Caco-2 (cell line): ENCODE results near the gene SLC39A7. TPM values are rescaled to one million over a fixed set of nuclear protein-coding genes. Genes with fewer than 3 reads are reported as not detected.

ENCODE experiments used
- Bru-seq: library from RNA; stranded (reverse); fragments of 400-500 nt; gene quantifications from one replicate; lab custom pipeline; 2021; lab: Mats Ljungman, UMichigan
- BruChase-seq, 2 experiments: library from RNA; stranded (reverse); fragments of 400-500 nt; gene quantifications; one replicate each; lab custom pipeline; 2021; lab: Mats Ljungman, UMichigan
- BruUV-seq: library from RNA; stranded (reverse); fragments of 400-500 nt; replicated peaks from 2 replicates; lab custom pipeline; 2021; lab: Mats Ljungman, UMichigan
- CTCF ChIA-PET: fragments of 300-600 bp; sonication (Branson Sonifier 250); formaldehyde crosslinking; loops from one replicate; lab custom pipeline; 2022; ENCODE audit warnings: antibody characterized with exemption; lab: Charles Lee
- POLR2A ChIA-PET: fragments of 300-600 bp; sonication (Branson Sonifier 250); formaldehyde crosslinking; loops from one replicate; lab custom pipeline; 2022; ENCODE audit warnings: antibody characterized with exemption; lab: Charles Lee
- DNase-seq, 2 experiments: peaks; one replicate each; pipeline versions ENCODE4 v3.0.0 to v3.0.0-alpha.2; 2020 to 2022
- H3K27me3 ChIP-seq: replicated peaks from 2 replicates; pipeline ENCODE4 v1.6.0; 2011; ENCODE audit warnings: low read length; ENCODE audit not compliant: control insufficient read depth, insufficient read depth
- H3K36me3 ChIP-seq: 2 replicates; pipeline ENCODE4 v1.5.1; 2011; ENCODE audit warnings: low read length; ENCODE audit not compliant: control insufficient read depth, insufficient read depth
- H3K4me1 ChIP-seq: fragments of 250-450 bp; sonication (Bioruptor Pico); 2 replicates; pipeline ENCODE4 v1.5.1; 2020; ENCODE audit warnings: mild to moderate bottlenecking
- H3K4me3 ChIP-seq: 2 replicates; pipeline ENCODE4 v1.5.1; 2011; ENCODE audit warnings: low read depth, mild to moderate bottlenecking, control low read depth, low read length
- H3K9me3 ChIP-seq: fragments of 250-450 bp; sonication (Bioruptor Pico); 2 replicates; pipeline ENCODE4 v1.5.1; 2020; ENCODE audit warnings: mild to moderate bottlenecking, moderate library complexity
- H3K27ac Mint-ChIP-seq: one replicate; pipeline ENCODE4 v1.8.0; 2022; ENCODE audit warnings: mixed read lengths; ENCODE audit not compliant: unreplicated experiment
- H3K27me3 Mint-ChIP-seq: one replicate; pipeline ENCODE4 v1.8.0; 2022; ENCODE audit warnings: mixed read lengths; ENCODE audit not compliant: insufficient read depth, unreplicated experiment
- H3K36me3 Mint-ChIP-seq: one replicate; pipeline ENCODE4 v1.8.0; 2022; ENCODE audit warnings: mild to moderate bottlenecking, mixed read lengths; ENCODE audit not compliant: insufficient read depth, unreplicated experiment
- H3K4me1 Mint-ChIP-seq: one replicate; pipeline ENCODE4 v1.8.0; 2022; ENCODE audit warnings: low read depth, mixed read lengths; ENCODE audit not compliant: unreplicated experiment
- H3K4me3 Mint-ChIP-seq: one replicate; pipeline ENCODE4 v1.8.0; 2022; ENCODE audit warnings: mild to moderate bottlenecking, moderate library complexity, mixed read lengths; ENCODE audit not compliant: unreplicated experiment
- H3K9me3 Mint-ChIP-seq: one replicate; pipeline ENCODE4 v1.8.0; 2022; ENCODE audit warnings: mixed read lengths; ENCODE audit not compliant: unreplicated experiment
- CTCF ChIP-seq, 2 experiments: fragments of 200-600 bp in 1 of 2; IDR thresholded peaks; 1 replicate in 1 of 2; 2 replicates in 1 of 2; pipeline versions ENCODE4 v1.5.1 to v1.8.0; 2011 to 2022; ENCODE audit warnings: antibody characterized with exemption in 1 of 2, control low read depth in 1 of 2, inconsistent platforms in 1 of 2, low read depth in 1 of 2, low read length in 1 of 2, mild to moderate bottlenecking in 1 of 2, moderate library complexity in 1 of 2; ENCODE audit not compliant: insufficient read depth in 1 of 2, severe bottlenecking in 1 of 2, unreplicated experiment in 1 of 2
- intact Hi-C: fragments of 100-400 bp; cut with micrococcal nuclease; formaldehyde crosslinking; loops from one replicate; pipeline ENCODE4 v1.10.0; 2022; ENCODE audit not compliant: unreplicated experiment
- long read RNA-seq: library from polyadenylated mRNA; stranded (forward); transcript quantifications from one replicate; pipeline ENCODE4 v2.0.0, GENCODE V29; 2022
- total RNA-seq: library from RNA; stranded (reverse); gene quantifications from 2 replicates; pipeline ENCODE4 v1.2.3, GENCODE V29; 2022

SLC39A7 gene
- total RNA-seq (140 and 141 TPM in 2 replicates), Bru-seq, nascent RNA (percentile 93 among the genes with signal in this experiment), BruChase-seq, experiment 1, labeled RNA remaining after a 2-hour chase (percentile 97 among the genes with signal in this experiment), BruChase-seq, experiment 2, labeled RNA remaining after a 6-hour chase (percentile 99 among the genes with signal in this experiment)
- long read RNA-seq, transcript SLC39A7-202 (7 exons, 2,409 nt), result major isoform, 9 of 36 reads
- long read RNA-seq, transcript SLC39A7-201 (8 exons, 2,153 nt), result minor isoform, 8 of 36 reads
- long read RNA-seq, partial matches to known transcripts, result 3 of 36 reads
- long read RNA-seq, other reads (novel, unspliced or antisense), result 15 of 36 reads

- Mint-ChIP-seq H3K9me3 (no peaks in the 10 kb centered on the region), H3K36me3 (peaks cover 63% of the 10 kb centered on the region), H3K4me1 (peaks cover 43% of the 10 kb centered on the region), H3K27me3 (no peaks in the 10 kb centered on the region), H3K27ac (peak within 1 kb of the TSS; percentile 99), H3K4me3 (peak within 1 kb of the TSS; percentile 100)
- Histone ChIP-seq H3K4me1 (peaks cover 29% of the 10 kb centered on the region), H3K27me3 (no peaks in the 10 kb centered on the region), H3K36me3 (peaks cover 13% of the 10 kb centered on the region), H3K9me3 (no peaks in the 10 kb centered on the region), H3K4me3 (peak within 1 kb of the TSS; percentile 67)
- DNase-seq, result peak; percentile 97 to 99
- intact Hi-C loops, result loop anchor here (2.0 kb wide), 2 partner anchors 190 to 230 kb away; partner anchors contain the start of gene KIFC1
- no peak for TF ChIP-seq CTCF (IDR thresholded peaks at IDR 0.05; ENCODE audit: insufficient read depth in 1 of 2, low read depth in 1 of 2, low read length in 1 of 2, severe bottlenecking in 1 of 2, unreplicated experiment in 1 of 2)
- CTCF ChIA-PET, result interaction anchor here (0.7 kb wide), 1 partner anchor 17 kb away, joined by 5 read pairs; no protein-coding TSS in a partner anchor
- POLR2A ChIA-PET, result interaction anchor here (0.7 to 1.2 kb wide), 3 partner anchors 8 to 229 kb away, joined by 5 to 10 read pairs (median 7); partner anchors contain the start of gene RING1
- no TSS peak for BruUV-seq
Observed at GRCh38 chr6:33200219-33201146, at the start of gene SLC39A7, which contains the start of gene RXRB. SLC39A7 (plus strand) TSS chr6:33200867; CDS start chr6:33201246, 379 bp downstream. RXRB (minus strand) TSS chr6:33200665; CDS start chr6:33200476, 189 bp downstream.

DNA sequence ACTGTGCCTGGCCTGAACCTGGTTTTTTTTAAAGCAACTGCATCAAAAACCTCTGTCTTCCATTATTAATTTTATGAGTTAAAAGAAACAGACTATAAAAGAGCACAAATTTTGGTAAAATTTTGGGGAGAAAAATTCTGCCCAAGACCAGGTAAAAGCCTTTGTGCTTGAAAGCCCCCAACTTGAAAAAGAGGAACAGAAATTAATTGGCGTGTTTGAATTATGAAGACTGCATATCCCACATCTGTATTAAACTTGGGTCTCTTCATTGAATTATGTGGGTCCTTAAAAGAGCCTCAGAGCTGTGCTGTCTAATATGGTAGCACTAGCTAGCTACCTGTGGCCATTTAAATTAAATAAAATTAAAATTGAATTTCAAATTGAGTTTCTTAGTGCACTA lies 49.6 kb upstream of the SLC39A7 start:
- no peak for TF ChIP-seq CTCF (IDR thresholded peaks at IDR 0.05; ENCODE audit: insufficient read depth in 1 of 2, low read depth in 1 of 2, low read length in 1 of 2, severe bottlenecking in 1 of 2, unreplicated experiment in 1 of 2)
- H3K27me3 ChIP-seq, result no peaks in the 10 kb centered on the region
- POLR2A ChIA-PET, result interaction anchor here (0.6 kb wide), 1 partner anchor 179 kb away, joined by 3 read pairs; no protein-coding TSS in a partner anchor
- CTCF ChIA-PET, result no interaction called here
- no peaks in the 10 kb centered on the region for H3K36me3 ChIP-seq
- Mint-ChIP-seq H3K9me3 (peaks cover 13% of the 10 kb centered on the region), H3K27me3 (no peaks in the 10 kb centered on the region), H3K4me3 (no peak overlapping the region), H3K36me3 (no peaks in the 10 kb centered on the region), H3K27ac (no peak overlapping the region), H3K4me1 (no peaks in the 10 kb centered on the region)
- BruUV-seq, result no TSS peak
- H3K4me3 ChIP-seq, result no peak overlapping the region
- intact Hi-C loops, result no loop called here
- peaks cover 10% of the 10 kb centered on the region for H3K9me3 ChIP-seq
- H3K4me1 ChIP-seq, result no peaks in the 10 kb centered on the region
- DNase-seq, result no peak

DNA sequence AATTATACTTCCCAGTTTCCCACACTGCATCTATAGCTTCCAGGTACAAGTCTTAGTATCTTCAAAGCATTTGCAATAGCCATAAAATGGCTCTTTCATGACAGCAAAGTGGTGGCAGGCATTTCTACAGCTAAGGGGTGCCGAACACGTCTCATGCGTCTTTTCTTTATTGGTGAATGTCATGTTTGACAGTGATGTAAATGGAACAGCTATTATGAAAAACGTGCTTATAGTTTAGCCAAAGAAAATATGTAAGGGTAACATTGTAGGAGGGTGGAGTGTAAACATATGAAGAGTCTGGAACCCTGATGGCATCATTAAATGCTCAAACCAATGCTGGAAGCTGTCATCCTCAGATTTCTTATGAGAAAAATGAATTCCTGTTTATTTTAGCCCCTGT lies 46.3 kb upstream of the SLC39A7 start:
- H3K27ac Mint-ChIP-seq, result no peak overlapping the region
- no peak for DNase-seq
- H3K9me3 Mint-ChIP-seq, result peaks cover 13% of the 10 kb centered on the region
- no peak overlapping the region for H3K4me3 Mint-ChIP-seq
- ChIA-PET CTCF (no interaction called here), POLR2A (no interaction called here)
- no peaks in the 10 kb centered on the region for H3K36me3 Mint-ChIP-seq
- H3K27me3 Mint-ChIP-seq, result no peaks in the 10 kb centered on the region
- no peaks in the 10 kb centered on the region for H3K36me3 ChIP-seq
- no TSS peak for BruUV-seq
- TF ChIP-seq CTCF (IDR thresholded peaks at IDR 0.05; ENCODE audit: insufficient read depth in 1 of 2, low read depth in 1 of 2, low read length in 1 of 2, severe bottlenecking in 1 of 2, unreplicated experiment in 1 of 2), result no peak
- no peaks in the 10 kb centered on the region for H3K4me1 ChIP-seq
- H3K27me3 ChIP-seq, result no peaks in the 10 kb centered on the region
- peaks cover 10% of the 10 kb centered on the region for H3K9me3 ChIP-seq
- no peak overlapping the region for H3K4me3 ChIP-seq
- no peaks in the 10 kb centered on the region for H3K4me1 Mint-ChIP-seq
- intact Hi-C loops, result no loop called here
